HG03108 (cell line): ENCODE measurements around the gene NKG7.

Source experiments
- ATAC-seq: cut with Tn5 transposase; IDR thresholded peaks from one replicate; pipeline ENCODE4 v1.9.1; 2021; ENCODE audit warnings: moderate library complexity; ENCODE audit not compliant: unreplicated experiment

Gene NKG7

GRCh38 chr19:51364200-51365106 is 8.0 kb downstream of the NKG7 start:
- no peak for ATAC-seq

- ATAC-seq, result no peak
These were observed 11.2 kb downstream of the NKG7 start for GRCh38 chr19:51361239-51361638.

GRCh38 chr19:51359294-51359693 is 13.2 kb downstream of the NKG7 start:
- ATAC-seq, result no peak

GRCh38 chr19:51357952-51358351 is 14.5 kb downstream of the NKG7 start:
- ATAC-seq, result no peak

GRCh38 chr19:51356159-51356801 is 16.2 kb downstream of the NKG7 start:
- no peak for ATAC-seq

GRCh38 chr19:51354742-51355148 is 17.7 kb downstream of the NKG7 start:
- ATAC-seq, result no peak

DNA sequence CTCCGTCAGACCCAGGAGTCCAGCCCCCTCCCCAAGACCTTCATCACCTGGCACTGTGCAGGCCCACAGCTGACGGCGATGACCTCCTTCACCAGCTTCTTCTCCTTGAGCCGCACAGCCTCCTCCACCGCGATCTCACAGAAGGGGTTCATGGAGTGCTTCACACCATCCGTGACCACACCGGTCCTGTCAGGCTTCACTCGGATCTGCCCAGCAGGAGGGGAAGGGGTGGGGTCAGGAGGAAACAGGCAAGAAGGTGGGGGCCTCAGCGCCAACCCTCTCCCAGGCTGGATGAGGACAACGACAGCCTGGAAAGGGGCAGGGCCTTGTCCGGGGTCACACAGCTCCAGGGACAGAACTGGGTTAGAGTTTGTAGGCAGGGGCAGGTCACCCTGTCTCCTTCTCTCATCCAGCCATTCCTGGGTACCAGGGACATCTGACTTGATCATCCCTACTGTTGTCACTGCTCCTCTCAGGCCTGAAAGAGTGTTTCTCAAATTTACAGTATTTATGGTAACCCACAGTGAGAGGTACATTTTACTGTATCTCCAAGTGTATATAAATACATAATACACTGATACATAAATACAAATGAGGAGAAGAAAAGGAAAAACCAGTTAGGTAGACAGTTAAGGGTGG is 18.2 kb downstream of the NKG7 start:
- ATAC-seq, result no peak

DNA sequence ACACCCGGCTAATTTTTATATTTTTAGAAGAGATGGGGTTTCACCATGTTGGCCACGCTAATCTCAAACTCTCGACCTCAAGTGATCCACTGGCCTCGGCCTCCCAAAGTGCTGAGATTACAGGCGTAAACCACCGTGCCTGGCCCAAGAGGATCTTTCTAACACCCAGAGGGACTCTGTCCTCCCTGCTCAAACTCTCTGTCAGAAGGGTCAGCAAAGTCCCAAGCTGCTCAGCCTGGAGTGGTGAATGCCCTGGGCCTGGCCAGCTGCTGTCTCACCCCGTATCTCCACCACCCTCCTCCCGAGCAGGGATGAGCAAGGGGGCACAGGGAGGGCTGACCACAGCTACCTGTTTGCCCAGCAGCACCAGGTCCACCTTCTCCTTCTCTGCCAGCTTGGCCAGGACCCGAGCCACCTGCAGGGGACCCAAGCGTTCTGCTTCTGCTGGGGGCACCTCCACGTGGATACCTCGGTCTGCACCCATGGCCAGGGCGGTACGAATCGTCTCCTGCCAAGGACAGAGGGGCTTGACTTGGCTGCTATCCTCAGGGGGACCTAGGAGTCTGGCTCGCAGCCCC is 19.6 kb downstream of the NKG7 start:
- no peak for ATAC-seq

GRCh38 chr19:51351266-51351990 is 21.0 kb downstream of the NKG7 start:
- ATAC-seq, result no peak

DNA sequence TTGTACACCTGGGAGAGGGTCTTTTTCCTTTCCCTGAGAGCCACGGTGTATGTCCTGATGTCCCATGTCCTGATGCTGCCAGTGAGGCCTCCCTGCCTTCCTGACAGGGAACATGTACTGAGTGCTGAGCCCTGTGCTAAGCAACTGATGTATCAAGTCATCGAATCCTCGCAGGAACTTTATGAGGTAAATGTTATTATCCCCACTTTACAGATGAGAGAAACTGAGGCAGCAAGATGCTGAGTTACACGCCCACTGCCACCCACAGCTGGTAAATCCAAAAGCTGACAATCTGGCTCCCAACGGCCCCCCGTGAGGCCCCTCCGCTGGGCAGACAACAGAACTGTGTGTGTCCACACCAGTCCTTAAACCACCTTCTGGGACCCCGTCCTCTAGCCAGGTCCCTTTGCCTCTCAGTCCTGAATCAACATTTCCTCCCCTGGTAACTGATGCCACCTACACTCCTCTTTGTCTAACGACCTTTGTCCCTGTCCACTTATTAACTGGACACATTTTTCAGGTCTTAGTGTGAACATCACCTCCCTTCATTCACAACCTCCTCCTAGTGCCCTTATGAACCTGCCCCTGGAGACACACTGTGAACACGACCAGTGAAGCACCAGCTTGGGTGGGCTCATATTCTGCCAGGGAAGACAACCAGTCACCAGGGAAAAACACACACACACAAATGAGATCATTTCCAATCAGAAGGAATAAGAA is 25.1 kb downstream of the NKG7 start:
- no peak for ATAC-seq

DNA sequence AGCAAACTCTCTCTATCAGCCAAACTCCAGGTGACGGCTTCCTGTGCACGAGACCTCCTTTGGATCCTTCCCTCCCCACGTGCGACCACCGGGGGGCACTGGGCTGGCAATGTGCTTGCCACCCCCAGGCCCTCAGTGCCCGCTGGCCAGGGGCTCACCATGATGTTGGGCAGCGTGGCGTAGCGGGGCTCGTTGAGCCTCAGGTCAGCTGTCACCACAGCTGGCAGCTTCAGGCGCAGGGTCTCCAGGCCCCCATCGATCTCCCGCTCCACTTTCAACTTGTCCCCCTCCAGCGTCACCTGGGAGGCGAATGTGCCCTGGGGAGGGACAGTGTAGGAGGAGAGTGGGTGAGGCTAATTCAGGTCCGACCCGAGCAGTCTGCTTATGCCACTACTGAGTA is 25.7 kb downstream of the NKG7 start:
- no peak for ATAC-seq

GRCh38 chr19:51345076-51345620 is 27.3 kb downstream of the NKG7 start:
- no peak for ATAC-seq

DNA sequence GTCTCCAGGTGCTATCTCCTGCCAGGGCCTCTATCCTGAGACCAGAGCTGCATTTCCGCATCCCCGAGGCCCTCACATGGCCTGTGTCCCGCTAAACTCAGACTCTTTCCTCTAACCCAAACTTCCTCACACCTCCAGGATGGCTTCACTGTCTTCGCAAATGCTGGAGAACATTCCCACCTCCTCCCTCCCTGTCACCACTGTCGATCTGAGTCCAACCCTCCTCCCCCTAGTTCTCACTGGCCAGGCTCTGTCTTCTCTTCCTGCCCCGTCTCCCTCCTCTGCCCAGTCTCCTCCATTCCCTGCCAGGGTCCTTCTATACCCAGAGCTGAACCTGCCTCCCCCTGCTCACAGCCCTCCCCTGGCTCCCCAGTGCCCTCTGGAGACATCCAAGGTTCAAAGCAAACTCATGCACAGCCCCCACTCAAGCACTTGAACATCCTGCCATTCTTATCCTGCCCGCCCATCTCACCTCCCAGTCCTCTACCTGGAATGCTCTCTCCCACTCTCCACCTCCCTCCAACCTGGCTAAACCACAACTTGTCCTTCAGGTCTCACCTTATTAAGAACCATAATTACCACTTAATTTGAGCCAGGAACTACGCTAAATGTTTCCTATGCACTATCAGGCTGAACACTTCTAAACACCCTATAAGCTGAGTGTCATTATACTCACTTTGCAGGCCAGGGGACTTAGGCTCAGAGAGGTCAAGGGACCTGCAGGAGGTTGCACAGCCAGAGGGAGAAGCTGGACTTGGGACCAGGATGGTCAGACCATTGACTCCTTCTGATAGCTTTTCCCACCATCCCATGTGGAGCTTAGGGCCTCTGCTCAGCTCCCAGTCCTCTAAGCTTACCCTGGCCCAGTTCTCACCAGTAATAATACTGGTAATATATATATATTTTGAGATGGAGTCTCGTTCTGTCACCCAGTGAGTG is 29.6 kb downstream of the NKG7 start:
- no peak for ATAC-seq

DNA sequence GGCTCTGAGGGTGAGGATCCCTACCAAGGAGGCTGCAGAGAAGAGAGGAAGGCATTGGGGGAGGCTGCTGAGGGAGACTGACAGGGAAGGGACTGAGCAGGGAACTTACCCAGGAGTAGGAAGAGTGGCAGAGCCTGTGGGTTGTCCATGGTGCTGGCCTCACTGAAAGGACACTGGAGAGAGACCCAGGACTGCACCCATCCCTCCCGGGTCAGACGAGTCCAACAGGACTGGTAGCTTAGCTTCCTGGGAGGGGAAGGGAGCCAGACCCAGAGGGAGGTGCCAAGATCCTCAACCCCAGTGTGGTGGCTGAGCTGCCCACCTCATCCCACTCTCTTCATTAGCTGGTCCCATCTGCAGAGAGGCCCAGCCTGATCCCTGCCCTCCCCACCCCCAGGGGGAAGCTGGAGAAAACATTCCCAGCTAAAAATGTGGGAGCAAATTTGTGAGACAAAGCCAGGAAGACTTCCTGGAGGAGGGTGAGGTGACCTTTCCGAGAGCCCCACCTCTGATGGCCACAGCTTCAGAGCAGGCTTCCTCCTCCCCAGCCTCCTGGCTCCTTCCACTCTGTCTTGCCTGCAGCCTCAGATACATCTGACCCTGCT is 30.4 kb downstream of the NKG7 start, which contains the start of gene VSIG10L:
Gene VSIG10L, minus strand, starts transcription at position 164 of the 605 bp plus-strand sequence. Its CDS starts 15 bp downstream, at position 149.
- no peak for ATAC-seq

DNA sequence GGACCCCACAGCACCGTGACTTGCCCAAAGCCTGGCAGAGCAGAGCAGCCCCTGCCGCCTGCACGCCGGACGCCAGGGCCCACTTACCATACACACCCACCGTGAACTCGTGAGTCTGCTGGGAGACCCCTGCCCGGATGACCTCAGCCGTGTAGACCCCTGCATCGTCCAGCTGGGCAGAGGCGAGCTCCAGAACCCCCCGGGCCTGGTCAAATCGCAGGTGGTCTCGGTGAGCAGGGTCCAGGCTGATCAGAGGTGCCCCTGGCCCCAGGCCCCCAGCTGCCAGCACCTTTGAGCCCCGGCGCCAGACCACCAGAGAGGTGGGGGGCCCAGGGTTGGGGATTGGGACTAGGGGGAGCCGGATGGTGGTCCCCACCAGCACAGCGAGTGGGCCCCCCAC is 31.4 kb downstream of the NKG7 start:
- no peak for ATAC-seq

DNA sequence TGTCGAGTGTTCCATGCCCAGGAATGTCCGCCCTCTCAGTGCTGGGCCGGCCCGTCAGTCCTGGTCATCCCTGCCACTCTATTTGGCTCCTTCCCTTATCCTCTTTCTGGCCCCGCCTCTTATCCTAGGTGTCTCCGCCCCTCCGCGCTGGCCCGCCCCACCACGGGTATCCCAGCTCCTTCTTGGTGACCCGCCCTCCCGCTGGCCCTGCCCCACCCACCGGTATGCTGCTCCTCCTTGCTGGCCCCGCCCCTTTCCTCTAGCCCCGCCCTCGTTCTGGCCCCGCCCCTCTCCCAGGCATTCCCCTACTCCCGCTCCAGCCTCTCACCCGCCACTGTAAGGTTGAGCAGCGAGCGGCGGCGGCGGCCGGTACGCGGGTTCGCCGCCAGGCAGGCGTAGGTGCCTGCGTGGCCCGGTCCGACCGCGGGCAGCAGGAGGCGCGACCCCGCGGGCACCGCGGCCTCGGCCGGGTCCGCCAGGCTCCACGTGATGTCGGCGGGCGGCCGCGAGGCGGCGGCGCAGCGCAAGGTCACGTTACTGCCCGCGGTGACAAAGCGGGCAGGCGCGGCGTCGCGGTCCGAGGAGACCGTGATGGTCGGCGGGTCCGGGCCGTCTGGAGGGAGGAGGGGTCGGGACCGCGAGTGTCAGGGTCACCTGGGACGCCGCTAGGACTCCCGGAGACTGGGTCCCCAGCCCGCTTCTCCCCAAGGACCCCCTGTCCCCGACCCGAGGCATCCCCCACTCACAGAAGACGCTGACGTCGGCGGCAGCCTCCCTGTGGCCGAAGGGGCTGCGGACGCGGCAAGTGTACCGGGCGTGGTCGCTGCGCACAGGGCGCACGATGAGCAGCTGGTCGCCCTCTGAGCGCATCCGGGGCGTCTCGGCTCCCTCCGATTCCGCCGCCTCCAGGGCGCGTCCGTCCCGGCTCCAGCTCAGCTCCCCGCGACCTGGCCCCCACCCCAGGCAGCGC is 32.5 kb downstream of the NKG7 start:
- ATAC-seq, result peak; percentile 42

- no peak for ATAC-seq
These were observed 33.2 kb downstream of the NKG7 start for GRCh38 chr19:51339313-51339686.
